ENCODE results near the gene EPAS1. TPM values are rescaled to one million over a fixed set of nuclear protein-coding genes. Genes with fewer than 3 reads are reported as not detected.

The EPAS1 gene
- total RNA-seq, 1 experiment from 2014 or later: 146 TPM

DNA sequence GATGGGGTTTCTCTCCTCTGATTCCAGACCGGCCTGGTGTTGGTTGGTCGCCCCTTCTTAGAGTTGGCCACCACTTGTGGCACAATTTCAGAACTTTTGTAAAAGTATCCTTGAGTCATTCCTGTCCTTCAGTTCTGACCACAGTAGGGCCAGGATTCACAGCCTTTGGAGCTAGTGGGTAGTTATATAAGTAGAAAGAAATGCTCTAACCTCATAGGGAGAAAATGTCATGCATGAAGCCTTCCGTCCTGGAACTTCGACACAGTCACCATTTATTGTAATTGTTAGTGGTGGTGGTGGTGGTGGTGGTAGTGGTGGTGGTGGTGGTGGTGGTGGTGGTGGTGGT lies 65.4 kb downstream of the EPAS1 start:
- DNase-seq (ENCODE audit: unreplicated experiment): no peak
- Mint-ChIP-seq H3K4me3 (ENCODE audit: unreplicated experiment) (no peak overlapping the region), H3K27me3 (ENCODE audit: insufficient read depth, unreplicated experiment) (no peaks in the 10 kb centered on the region), H3K27ac (ENCODE audit: low read depth, unreplicated experiment) (no peak overlapping the region), H3K9me3 (ENCODE audit: unreplicated experiment) (no peaks in the 10 kb centered on the region), H3K4me1 (ENCODE audit: insufficient read depth, unreplicated experiment) (peaks cover 9% of the 10 kb centered on the region), H3K36me3 (ENCODE audit: insufficient read depth, unreplicated experiment) (peaks cover 73% of the 10 kb centered on the region)
- CTCF ChIA-PET: interaction anchor here (1.0 to 3.0 kb wide), 7 partner anchors 10 to 369 kb away, joined by 3 to 13 read pairs (median 5); no protein-coding TSS in a partner anchor
- POLR2A ChIA-PET: interaction anchor here (1.1 to 1.3 kb wide), 2 partner anchors 9 to 300 kb away, joined by 3 read pairs; no protein-coding TSS in a partner anchor
- no TSS peak for BruUV-seq (replicated peaks)
- intact Hi-C loops (cut with micrococcal nuclease): no loop called here
- TF ChIP-seq CTCF (IDR thresholded peaks at IDR 0.05; ENCODE audit: unreplicated experiment): no peak

DNA sequence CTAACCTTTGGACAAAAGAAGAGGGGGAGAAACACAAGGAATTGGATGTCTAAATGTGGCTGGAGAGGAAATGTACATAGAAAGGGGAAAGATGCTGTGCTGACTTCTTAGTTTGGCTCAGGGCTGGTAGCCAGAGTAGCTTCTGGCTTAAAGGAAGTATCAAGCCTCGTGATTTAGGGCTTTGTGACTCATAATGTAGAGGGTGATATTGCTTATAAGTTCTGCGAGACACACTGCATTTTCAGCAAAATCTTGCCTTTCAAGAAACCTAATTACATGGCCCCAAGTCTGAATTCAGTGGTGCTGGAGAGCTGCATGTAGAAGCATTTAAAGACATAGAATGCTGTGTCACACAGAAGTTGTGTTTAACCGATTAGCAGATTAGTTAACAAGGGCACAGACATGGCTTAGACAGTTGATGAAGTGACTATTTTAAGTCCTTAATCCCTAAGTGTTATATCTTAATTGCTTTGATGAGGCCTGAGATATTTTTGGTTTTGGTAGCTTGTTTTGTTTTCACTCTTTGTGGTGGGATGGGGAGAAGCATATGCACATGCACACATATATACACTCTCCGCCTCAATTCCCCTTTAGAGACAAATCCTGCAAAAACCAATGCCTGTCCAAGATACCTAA lies 66.4 kb downstream of the EPAS1 start:
- no peak for TF ChIP-seq CTCF (IDR thresholded peaks at IDR 0.05; ENCODE audit: unreplicated experiment)
- H3K9me3 Mint-ChIP-seq (ENCODE audit: unreplicated experiment): no peaks in the 10 kb centered on the region
- BruUV-seq (replicated peaks): no TSS peak
- H3K27ac Mint-ChIP-seq (ENCODE audit: low read depth, unreplicated experiment): peak overlapping the region; percentile 55
- peak; percentile 30 for DNase-seq (ENCODE audit: unreplicated experiment)
- CTCF ChIA-PET: interaction anchor here (0.6 to 3.0 kb wide), 20 partner anchors 8 to 370 kb away, joined by 3 to 13 read pairs (median 3); partner anchors contain the start of gene EPAS1
- H3K36me3 Mint-ChIP-seq (ENCODE audit: insufficient read depth, unreplicated experiment): peaks cover 73% of the 10 kb centered on the region
- peaks cover 9% of the 10 kb centered on the region for H3K4me1 Mint-ChIP-seq (ENCODE audit: insufficient read depth, unreplicated experiment)
- H3K4me3 Mint-ChIP-seq (ENCODE audit: unreplicated experiment): no peak overlapping the region
- POLR2A ChIA-PET: interaction anchor here (0.6 to 1.4 kb wide), 4 partner anchors 10 to 66 kb away, joined by 3 to 5 read pairs (median 4); no protein-coding TSS in a partner anchor
- intact Hi-C loops (cut with micrococcal nuclease): loop anchor here (2.0 kb wide), 1 partner anchor 29 kb away; no protein-coding TSS in a partner anchor
- H3K27me3 Mint-ChIP-seq (ENCODE audit: insufficient read depth, unreplicated experiment): no peaks in the 10 kb centered on the region

GRCh38 chr2:46364797-46365457 lies 67.7 kb downstream of the EPAS1 start:
- H3K27ac Mint-ChIP-seq (ENCODE audit: low read depth, unreplicated experiment): no peak overlapping the region
- H3K36me3 Mint-ChIP-seq (ENCODE audit: insufficient read depth, unreplicated experiment): peaks cover 73% of the 10 kb centered on the region
- CTCF ChIA-PET: interaction anchor here (1.0 to 2.5 kb wide), 8 partner anchors 14 to 372 kb away, joined by 4 to 16 read pairs (median 6); no protein-coding TSS in a partner anchor
- intact Hi-C loops (cut with micrococcal nuclease): loop anchor here (1.0 to 5.0 kb wide), 6 partner anchors 30 to 372 kb away; no protein-coding TSS in a partner anchor
- no peaks in the 10 kb centered on the region for H3K27me3 Mint-ChIP-seq (ENCODE audit: insufficient read depth, unreplicated experiment)
- POLR2A ChIA-PET: no interaction called here
- DNase-seq (ENCODE audit: unreplicated experiment): peak; percentile 67
- H3K9me3 Mint-ChIP-seq (ENCODE audit: unreplicated experiment): no peaks in the 10 kb centered on the region
- BruUV-seq (replicated peaks): TSS peak; percentile 8
- no peak overlapping the region for H3K4me3 Mint-ChIP-seq (ENCODE audit: unreplicated experiment)
- H3K4me1 Mint-ChIP-seq (ENCODE audit: insufficient read depth, unreplicated experiment): peaks cover 9% of the 10 kb centered on the region
- TF ChIP-seq CTCF (IDR thresholded peaks at IDR 0.05; ENCODE audit: unreplicated experiment): peak; percentile 73
